ENCODE measurements around the gene MRPL41.
"Not testable (repeated sequence)": the region's sequence is repeated elsewhere in the genome, so short reads cannot be mapped to it uniquely, and the experiment has no call there.

MRPL41 gene

GRCh38 chr9:137513136-137513535, 38.5 kb upstream of the MRPL41 start:
- not testable (repeated sequence) for H3K9ac ChIP-seq (ENCODE audit: low read depth in 1 of 2, low read length in 2 of 2); H3K36me3 ChIP-seq (ENCODE audit: control insufficient read depth in 2 of 2, insufficient read depth in 2 of 2, low read length in 2 of 2); H3K4me1 ChIP-seq (ENCODE audit: control insufficient read depth in 2 of 2, insufficient read depth in 2 of 2, low read length in 2 of 2); H3K27me3 ChIP-seq (ENCODE audit: control insufficient read depth in 2 of 2, insufficient read depth in 2 of 2, low read length in 2 of 2); H3K9me3 ChIP-seq (ENCODE audit: control insufficient read depth in 2 of 2, low read length in 2 of 2); H3K4me3 ChIP-seq (ENCODE audit: low read length in 2 of 2); H3K27ac ChIP-seq (ENCODE audit: low read depth in 2 of 2, low read length in 2 of 2)

DNA sequence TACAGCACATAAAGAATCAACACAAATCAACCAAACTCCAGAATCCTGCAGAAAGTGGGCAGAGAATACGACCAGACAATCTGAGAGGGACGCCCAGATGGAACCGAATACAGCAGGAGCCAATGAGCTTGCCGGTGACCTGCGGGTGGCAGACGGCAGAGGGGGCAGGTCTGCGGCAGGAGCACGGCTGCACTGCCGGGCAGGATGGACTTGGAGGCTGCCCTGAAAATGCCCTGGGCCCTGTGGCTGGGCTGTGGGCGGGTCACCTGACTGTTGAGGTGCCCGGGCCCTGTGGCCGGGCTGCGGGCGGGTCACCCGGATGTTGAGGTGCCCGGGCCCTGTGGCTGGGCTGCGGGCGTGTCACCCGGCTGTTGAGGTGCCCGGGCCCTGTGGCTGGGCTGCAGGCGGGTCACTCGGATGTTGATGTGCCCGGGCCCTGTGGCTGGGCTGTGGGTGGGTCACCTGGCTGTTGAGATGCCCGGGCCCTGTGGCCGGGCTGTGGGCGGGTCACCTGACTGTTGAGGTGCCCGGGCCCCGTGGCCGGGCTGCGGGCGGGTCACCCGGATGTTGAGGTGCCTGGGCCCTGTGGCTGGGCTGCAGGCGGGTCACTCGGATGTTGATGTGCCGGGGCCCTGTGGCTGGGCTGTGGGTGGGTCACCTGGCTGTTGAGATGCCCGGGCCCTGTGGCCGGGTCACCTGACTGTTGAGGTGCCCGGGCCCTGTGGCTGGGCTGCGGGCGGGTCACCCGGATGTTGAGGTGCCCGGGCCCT, 37.7 kb upstream of the MRPL41 start:
- H3K4me1 ChIP-seq (ENCODE audit: control insufficient read depth in 2 of 2, insufficient read depth in 2 of 2, low read length in 2 of 2); H3K9me3 ChIP-seq (ENCODE audit: control insufficient read depth in 2 of 2, low read length in 2 of 2); H3K27me3 ChIP-seq (ENCODE audit: control insufficient read depth in 2 of 2, insufficient read depth in 2 of 2, low read length in 2 of 2); H3K36me3 ChIP-seq (ENCODE audit: control insufficient read depth in 2 of 2, insufficient read depth in 2 of 2, low read length in 2 of 2): not testable (repeated sequence)
- Histone ChIP-seq H3K4me3 (ENCODE audit: low read length in 2 of 2) (peak overlapping the region in 1 of 2 donors; percentile 3), H3K9ac (ENCODE audit: low read depth in 1 of 2, low read length in 2 of 2) (peak overlapping the region in 1 of 2 donors; percentile 41), H3K27ac (ENCODE audit: low read depth in 2 of 2, low read length in 2 of 2) (peak overlapping the region; percentile 23 to 42)

- H3K27ac ChIP-seq (ENCODE audit: low read depth in 2 of 2, low read length in 2 of 2): no peak overlapping the region
- no peak overlapping the region for H3K4me3 ChIP-seq (ENCODE audit: low read length in 2 of 2)
- peaks cover 0 to 4% of the 10 kb centered on the region in 2 donors for H3K36me3 ChIP-seq (ENCODE audit: control insufficient read depth in 2 of 2, insufficient read depth in 2 of 2, low read length in 2 of 2)
- H3K4me1 ChIP-seq (ENCODE audit: control insufficient read depth in 2 of 2, insufficient read depth in 2 of 2, low read length in 2 of 2): no peaks in the 10 kb centered on the region
- H3K9ac ChIP-seq (ENCODE audit: low read depth in 1 of 2, low read length in 2 of 2): no peak overlapping the region
- H3K9me3 ChIP-seq (ENCODE audit: control insufficient read depth in 2 of 2, low read length in 2 of 2): no peaks in the 10 kb centered on the region
- no peaks in the 10 kb centered on the region for H3K27me3 ChIP-seq (ENCODE audit: control insufficient read depth in 2 of 2, insufficient read depth in 2 of 2, low read length in 2 of 2)
Measured at GRCh38 chr9:137514691-137515337, 36.9 kb upstream of the MRPL41 start.

DNA sequence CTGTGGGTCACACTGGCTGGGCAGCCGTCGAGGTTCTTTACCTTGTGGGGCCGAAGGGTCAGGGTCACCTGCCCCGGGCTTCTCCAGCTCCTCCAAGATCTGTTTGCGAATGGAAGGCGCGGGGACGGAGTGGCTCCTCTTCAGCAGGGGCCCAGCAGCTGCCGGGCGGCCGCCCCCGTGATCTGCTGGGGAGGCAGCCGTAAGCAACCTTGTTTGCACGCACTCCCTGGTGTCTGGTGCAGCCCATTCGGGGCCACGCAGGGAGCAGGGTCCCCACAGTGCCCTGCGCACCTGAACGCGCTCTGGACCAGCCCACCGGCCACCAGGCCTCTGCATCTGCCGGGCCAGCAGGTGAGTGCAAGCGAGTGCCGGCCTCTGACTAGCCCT, 36.3 kb upstream of the MRPL41 start:
- no peak overlapping the region for H3K9ac ChIP-seq (ENCODE audit: low read depth in 1 of 2, low read length in 2 of 2)
- H3K4me3 ChIP-seq (ENCODE audit: low read length in 2 of 2): no peak overlapping the region
- no peak overlapping the region for H3K27ac ChIP-seq (ENCODE audit: low read depth in 2 of 2, low read length in 2 of 2)
- no peaks in the 10 kb centered on the region for H3K4me1 ChIP-seq (ENCODE audit: control insufficient read depth in 2 of 2, insufficient read depth in 2 of 2, low read length in 2 of 2)
- H3K36me3 ChIP-seq (ENCODE audit: control insufficient read depth in 2 of 2, insufficient read depth in 2 of 2, low read length in 2 of 2): peaks cover 0 to 5% of the 10 kb centered on the region in 2 donors
- H3K27me3 ChIP-seq (ENCODE audit: control insufficient read depth in 2 of 2, insufficient read depth in 2 of 2, low read length in 2 of 2): no peaks in the 10 kb centered on the region
- H3K9me3 ChIP-seq (ENCODE audit: control insufficient read depth in 2 of 2, low read length in 2 of 2): no peaks in the 10 kb centered on the region

GRCh38 chr9:137516144-137516917, 35.3 kb upstream of the MRPL41 start:
- H3K4me1 ChIP-seq (ENCODE audit: control insufficient read depth in 2 of 2, insufficient read depth in 2 of 2, low read length in 2 of 2): no peaks in the 10 kb centered on the region
- H3K27ac ChIP-seq (ENCODE audit: low read depth in 2 of 2, low read length in 2 of 2): no peak overlapping the region
- no peak overlapping the region for H3K4me3 ChIP-seq (ENCODE audit: low read length in 2 of 2)
- H3K36me3 ChIP-seq (ENCODE audit: control insufficient read depth in 2 of 2, insufficient read depth in 2 of 2, low read length in 2 of 2): peaks cover 0 to 5% of the 10 kb centered on the region in 2 donors
- H3K9ac ChIP-seq (ENCODE audit: low read depth in 1 of 2, low read length in 2 of 2): no peak overlapping the region
- no peaks in the 10 kb centered on the region for H3K9me3 ChIP-seq (ENCODE audit: control insufficient read depth in 2 of 2, low read length in 2 of 2)
- H3K27me3 ChIP-seq (ENCODE audit: control insufficient read depth in 2 of 2, insufficient read depth in 2 of 2, low read length in 2 of 2): no peaks in the 10 kb centered on the region

DNA sequence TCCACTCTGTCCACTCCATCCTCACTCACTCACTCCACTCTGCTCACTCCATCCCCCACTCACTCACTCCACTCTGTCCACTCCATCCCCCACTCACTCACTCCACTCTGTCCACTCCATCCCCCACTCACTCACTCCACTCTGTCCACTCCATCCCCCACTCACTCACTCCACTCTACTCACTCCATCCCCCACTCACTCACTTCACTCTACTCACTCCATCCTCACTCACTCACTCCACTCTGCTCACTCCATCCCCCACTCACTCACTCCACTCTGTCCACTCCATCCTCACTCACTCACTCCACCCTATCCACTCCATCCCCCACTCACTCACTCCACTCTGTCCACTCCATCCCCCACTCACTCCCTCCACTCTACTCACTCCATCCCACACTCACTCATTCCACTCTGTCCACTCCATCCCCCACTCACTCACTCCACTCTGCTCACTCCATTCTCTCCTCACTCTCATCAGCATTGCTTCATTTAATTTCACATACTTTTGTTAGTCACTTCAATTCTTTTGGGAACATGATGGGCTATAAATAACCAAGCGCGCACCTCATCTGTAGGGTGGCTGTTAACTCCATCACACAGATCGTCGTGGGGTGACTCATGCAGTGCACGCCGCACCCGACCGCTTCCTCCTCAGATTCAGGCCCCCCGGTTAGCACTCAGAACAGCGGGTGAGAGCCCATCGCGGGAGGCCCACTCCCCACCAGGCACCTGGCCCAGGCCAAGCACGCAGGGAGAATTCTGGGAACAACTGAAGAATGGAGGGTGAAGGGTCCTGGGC, 32.8 kb upstream of the MRPL41 start:
- H3K9me3 ChIP-seq (ENCODE audit: control insufficient read depth in 2 of 2, low read length in 2 of 2); H3K9ac ChIP-seq (ENCODE audit: low read depth in 1 of 2, low read length in 2 of 2); H3K36me3 ChIP-seq (ENCODE audit: control insufficient read depth in 2 of 2, insufficient read depth in 2 of 2, low read length in 2 of 2); H3K4me3 ChIP-seq (ENCODE audit: low read length in 2 of 2); H3K4me1 ChIP-seq (ENCODE audit: control insufficient read depth in 2 of 2, insufficient read depth in 2 of 2, low read length in 2 of 2); H3K27ac ChIP-seq (ENCODE audit: low read depth in 2 of 2, low read length in 2 of 2); H3K27me3 ChIP-seq (ENCODE audit: control insufficient read depth in 2 of 2, insufficient read depth in 2 of 2, low read length in 2 of 2): not testable (repeated sequence)

- Histone ChIP-seq H3K27ac (ENCODE audit: low read depth in 2 of 2, low read length in 2 of 2) (no peak overlapping the region), H3K4me3 (ENCODE audit: low read length in 2 of 2) (no peak overlapping the region), H3K36me3 (ENCODE audit: control insufficient read depth in 2 of 2, insufficient read depth in 2 of 2, low read length in 2 of 2) (peaks cover 0 to 5% of the 10 kb centered on the region in 2 donors), H3K9ac (ENCODE audit: low read depth in 1 of 2, low read length in 2 of 2) (no peak overlapping the region), H3K9me3 (ENCODE audit: control insufficient read depth in 2 of 2, low read length in 2 of 2) (no peaks in the 10 kb centered on the region), H3K4me1 (ENCODE audit: control insufficient read depth in 2 of 2, insufficient read depth in 2 of 2, low read length in 2 of 2) (no peaks in the 10 kb centered on the region), H3K27me3 (ENCODE audit: control insufficient read depth in 2 of 2, insufficient read depth in 2 of 2, low read length in 2 of 2) (no peaks in the 10 kb centered on the region)
Measured at GRCh38 chr9:137519553-137519952, 32.1 kb upstream of the MRPL41 start.

DNA sequence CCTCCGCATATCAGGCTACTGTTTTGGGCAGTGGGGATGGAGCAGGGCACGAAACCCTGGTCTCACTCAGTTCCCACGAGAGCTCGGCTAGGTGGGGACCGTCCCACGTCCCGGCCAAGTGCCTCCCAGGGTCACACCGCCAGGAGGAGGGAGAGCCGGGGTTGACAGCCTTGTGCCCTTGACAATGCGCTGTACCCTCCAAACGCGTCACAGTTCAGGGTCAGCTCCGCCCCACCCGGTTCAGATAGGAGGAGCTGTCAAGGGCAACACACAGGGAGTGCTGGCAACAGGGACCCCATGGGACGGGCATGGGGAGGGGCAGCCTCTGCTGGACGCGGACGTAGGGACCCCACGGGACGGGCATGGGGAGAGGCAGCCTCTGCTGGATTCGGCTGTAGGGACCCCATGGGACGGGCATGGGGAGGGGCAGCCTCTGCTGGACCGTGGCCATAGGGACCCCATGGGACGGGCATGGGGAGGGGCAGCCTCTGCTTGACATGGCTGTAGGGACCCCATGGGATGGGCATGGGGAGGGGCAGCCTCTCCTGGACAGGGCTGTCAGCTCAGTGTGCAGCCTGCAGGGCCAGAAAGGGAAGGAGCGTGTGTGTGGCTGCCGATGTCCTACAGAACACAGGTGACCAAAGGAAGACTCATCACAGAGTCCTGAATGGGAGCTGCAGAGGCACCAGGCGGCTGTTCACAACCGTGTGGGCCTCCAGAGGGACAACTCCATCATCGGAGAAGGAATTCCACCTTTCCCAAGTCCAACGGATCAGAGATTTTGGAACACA, 30.9 kb upstream of the MRPL41 start:
- no peak overlapping the region for H3K9ac ChIP-seq (ENCODE audit: low read depth in 1 of 2, low read length in 2 of 2)
- no peaks in the 10 kb centered on the region for H3K4me1 ChIP-seq (ENCODE audit: control insufficient read depth in 2 of 2, insufficient read depth in 2 of 2, low read length in 2 of 2)
- peaks cover 0 to 5% of the 10 kb centered on the region in 2 donors for H3K36me3 ChIP-seq (ENCODE audit: control insufficient read depth in 2 of 2, insufficient read depth in 2 of 2, low read length in 2 of 2)
- H3K27me3 ChIP-seq (ENCODE audit: control insufficient read depth in 2 of 2, insufficient read depth in 2 of 2, low read length in 2 of 2): no peaks in the 10 kb centered on the region
- H3K27ac ChIP-seq (ENCODE audit: low read depth in 2 of 2, low read length in 2 of 2): no peak overlapping the region
- no peaks in the 10 kb centered on the region for H3K9me3 ChIP-seq (ENCODE audit: control insufficient read depth in 2 of 2, low read length in 2 of 2)
- H3K4me3 ChIP-seq (ENCODE audit: low read length in 2 of 2): no peak overlapping the region

DNA sequence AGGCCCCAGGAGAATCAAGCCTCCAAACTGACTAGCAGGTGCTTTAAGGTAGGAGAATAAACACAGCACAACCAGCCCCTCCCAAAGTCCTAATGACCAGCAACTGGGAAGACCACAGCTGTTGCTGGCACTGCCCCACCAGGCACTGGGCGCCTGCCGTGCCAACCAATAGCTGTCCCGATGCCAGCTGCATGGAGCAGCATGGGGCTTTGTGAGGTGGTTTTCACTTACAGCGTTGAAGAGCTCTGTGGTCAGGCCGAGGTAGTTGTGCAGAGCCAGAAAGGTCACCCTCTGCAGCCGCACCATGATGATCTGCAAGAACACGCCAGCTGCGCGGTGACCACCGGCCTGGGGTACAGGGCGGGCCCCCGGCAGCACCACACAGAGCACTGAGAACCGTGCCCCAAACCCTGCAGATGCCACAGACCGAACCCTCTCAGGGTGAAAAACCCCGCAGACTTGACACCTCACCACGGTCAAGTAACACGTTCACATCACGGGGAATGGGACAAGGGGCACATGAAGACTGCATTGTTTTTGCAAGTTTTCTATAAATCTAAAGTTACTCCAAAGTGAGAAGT, 30.2 kb upstream of the MRPL41 start:
- no peaks in the 10 kb centered on the region for H3K27me3 ChIP-seq (ENCODE audit: control insufficient read depth in 2 of 2, insufficient read depth in 2 of 2, low read length in 2 of 2)
- H3K36me3 ChIP-seq (ENCODE audit: control insufficient read depth in 2 of 2, insufficient read depth in 2 of 2, low read length in 2 of 2): peaks cover 0 to 5% of the 10 kb centered on the region in 2 donors
- no peak overlapping the region for H3K9ac ChIP-seq (ENCODE audit: low read depth in 1 of 2, low read length in 2 of 2)
- H3K27ac ChIP-seq (ENCODE audit: low read depth in 2 of 2, low read length in 2 of 2): no peak overlapping the region
- H3K4me1 ChIP-seq (ENCODE audit: control insufficient read depth in 2 of 2, insufficient read depth in 2 of 2, low read length in 2 of 2): no peaks in the 10 kb centered on the region
- no peaks in the 10 kb centered on the region for H3K9me3 ChIP-seq (ENCODE audit: control insufficient read depth in 2 of 2, low read length in 2 of 2)
- no peak overlapping the region for H3K4me3 ChIP-seq (ENCODE audit: low read length in 2 of 2)
